ENCODE measurements around the gene GAB2. TPM values are rescaled to one million over a fixed set of nuclear protein-coding genes. Genes with fewer than 3 reads are reported as not detected.

Gene GAB2
- polyA plus RNA-seq, 3 donors, result 2.8 to 39.4 (median 4.4) TPM

GRCh38 chr11:78187366-78188285 is 230.0 kb downstream of the GAB2 start:
- peak; percentile 80 to 92 (median 90) for DNase-seq

More at GRCh38 chr11:78187366-78188285, 230.0 kb downstream of the GAB2 start:
- peaks cover 32 to 41% of the 10 kb centered on the region in 2 donors for H3K4me1 ChIP-seq (ENCODE audit: control insufficient read depth in 1 of 2, insufficient read depth in 2 of 2, low read length in 2 of 2)
- peaks cover 7 to 10% of the 10 kb centered on the region in 2 donors for H3K36me3 ChIP-seq (replicated peaks in 1 of 2; ENCODE audit: control insufficient read depth in 1 of 2, insufficient read depth in 2 of 2, low read length in 2 of 2)
- peaks cover 0 to 3% (median 0%) of the 10 kb centered on the region in 3 donors for H3K27me3 Mint-ChIP-seq (ENCODE audit: low read depth in 3 of 3)
- H3K27ac Mint-ChIP-seq, result peak overlapping the region; percentile 92 to 98 (median 96)
- H2AFZ ChIP-seq (ENCODE audit: insufficient read depth, low read depth, low read length, poor library complexity, severe bottlenecking), result peak overlapping the region; percentile 80
- H4K20me1 ChIP-seq (ENCODE audit: insufficient read depth, low read length), result peaks cover 8% of the 10 kb centered on the region
- H3K27ac ChIP-seq (ENCODE audit: low read depth in 1 of 2, low read length in 2 of 2), result peak overlapping the region; percentile 49 to 85
- H3K36me3 Mint-ChIP-seq, result peaks cover 25 to 36% of the 10 kb centered on the region in 2 donors
- peaks cover 47% of the 10 kb centered on the region for H3K4me1 Mint-ChIP-seq
- no peak for TF ChIP-seq CTCF (IDR thresholded peaks at IDR 0.05)
- peak overlapping the region; percentile 78 for H3K9ac ChIP-seq (ENCODE audit: insufficient read depth, low read length, poor library complexity, severe bottlenecking)
- 6% methylated on average over 13 of the region's 31 CpGs for WGBS (ENCODE audit: insufficient coverage)
- intact Hi-C loops (cut with micrococcal nuclease), result loop anchor here in 1 of 2 donors (1.0 to 5.0 kb wide), 2 partner anchors 50 to 193 kb away; partner anchors contain the start of genes ALG8 and INTS4
- H3K27me3 ChIP-seq (ENCODE audit: control insufficient read depth in 2 of 2, insufficient read depth in 2 of 2, low read length in 2 of 2), result no peaks in the 10 kb centered on the region
- no peaks in the 10 kb centered on the region for H3K9me3 ChIP-seq (replicated peaks in 1 of 2; ENCODE audit: control insufficient read depth in 1 of 2, insufficient read depth in 1 of 2, low read length in 2 of 2)
- peak overlapping the region; percentile 77 to 96 (median 94) for H3K4me3 ChIP-seq (replicated peaks in 1 of 3; ENCODE audit: low read depth in 2 of 3, low read length in 3 of 3)
- H3K9me3 Mint-ChIP-seq, result peaks cover 0 to 3% (median 0%) of the 10 kb centered on the region in 7 donors
- peak overlapping the region; percentile 99 for H3K4me2 ChIP-seq (replicated peaks; ENCODE audit: extremely low read depth, low read length, poor library complexity, severe bottlenecking)
- H3K4me3 Mint-ChIP-seq, result peak overlapping the region; percentile 96 to 97
- peaks cover 38% of the 10 kb centered on the region for H3K79me2 ChIP-seq (ENCODE audit: insufficient read depth, low read length)

Data from CD14-positive monocyte (primary cell).